Urothelium cell line (cell line): ENCODE measurements around the gene TBC1D20.

Source experiments
- DNase-seq: peaks from one replicate; pipeline ENCODE4 v3.0.0; 2011; ENCODE audit warnings: low spot score, mixed read lengths
- FAIRE-seq: peaks from 2 replicates; lab custom pipeline; 2011; peaks lifted over from hg19 to GRCh38; lab: Jason Lieb, UNC

The TBC1D20 gene

DNA sequence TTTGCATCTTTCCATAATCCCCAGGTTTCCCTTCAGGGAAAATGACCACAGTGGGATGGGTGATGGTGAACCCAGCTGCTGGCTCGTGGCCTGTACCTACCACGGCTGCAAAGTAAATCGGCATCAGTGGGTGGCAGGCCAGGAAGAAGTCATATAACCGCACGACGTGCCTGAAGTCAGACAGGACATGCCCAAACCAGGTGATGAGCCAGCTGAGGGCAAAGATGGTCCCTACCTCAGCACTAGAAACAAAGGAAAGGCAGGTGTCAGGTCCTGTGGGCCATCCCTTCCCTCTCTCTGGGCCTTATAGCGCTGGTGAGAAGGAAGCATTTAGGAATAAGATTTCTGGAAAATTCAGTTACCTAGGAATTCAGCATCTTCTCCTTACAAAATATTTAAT is 22.2 kb downstream of the TBC1D20 start:
- FAIRE-seq, result no peak
- no peak for DNase-seq

DNA sequence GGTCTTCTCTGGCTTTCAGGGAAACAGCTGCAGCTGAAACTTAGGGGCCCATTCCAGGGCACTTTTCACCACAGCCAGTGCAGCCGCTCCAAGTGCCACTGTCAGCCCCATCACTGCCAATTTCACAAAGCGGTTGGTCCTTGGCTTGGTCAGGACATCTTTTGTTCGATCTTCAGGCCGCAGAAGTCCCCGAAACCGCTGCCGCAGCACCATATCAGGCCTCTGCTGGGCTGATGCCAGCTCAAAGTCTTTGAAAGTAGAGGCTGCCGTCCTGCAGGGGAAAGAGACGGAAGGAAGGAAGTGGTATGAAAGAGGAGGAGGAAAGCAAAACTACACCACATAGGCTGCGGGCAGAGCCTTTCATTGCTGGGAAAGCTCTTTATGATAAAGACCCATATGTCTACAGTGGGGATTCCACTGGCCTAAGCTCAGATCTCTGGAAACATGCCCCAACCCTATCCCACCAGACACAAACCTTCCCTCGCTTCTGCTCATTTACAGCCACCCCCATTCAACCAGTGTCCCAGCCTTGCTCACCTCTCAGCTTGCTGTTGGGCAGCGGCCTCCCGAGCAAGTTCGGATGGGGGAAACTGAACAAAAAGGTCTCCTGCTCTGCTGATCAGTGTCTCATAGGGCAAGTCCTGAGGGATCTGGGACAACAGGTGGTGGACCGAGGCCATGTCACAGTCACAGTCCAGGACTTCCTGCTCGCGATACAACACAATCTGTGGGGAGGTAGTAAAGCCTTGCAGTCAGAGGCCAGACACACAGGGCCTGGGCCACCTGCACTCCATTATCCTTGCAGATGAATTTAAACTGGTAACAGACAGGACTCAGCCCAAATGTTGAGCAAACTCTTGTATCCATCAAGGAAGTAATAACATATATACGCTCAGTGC is 23.5 kb downstream of the TBC1D20 start:
- DNase-seq, result no peak
- FAIRE-seq, result no peak

DNA sequence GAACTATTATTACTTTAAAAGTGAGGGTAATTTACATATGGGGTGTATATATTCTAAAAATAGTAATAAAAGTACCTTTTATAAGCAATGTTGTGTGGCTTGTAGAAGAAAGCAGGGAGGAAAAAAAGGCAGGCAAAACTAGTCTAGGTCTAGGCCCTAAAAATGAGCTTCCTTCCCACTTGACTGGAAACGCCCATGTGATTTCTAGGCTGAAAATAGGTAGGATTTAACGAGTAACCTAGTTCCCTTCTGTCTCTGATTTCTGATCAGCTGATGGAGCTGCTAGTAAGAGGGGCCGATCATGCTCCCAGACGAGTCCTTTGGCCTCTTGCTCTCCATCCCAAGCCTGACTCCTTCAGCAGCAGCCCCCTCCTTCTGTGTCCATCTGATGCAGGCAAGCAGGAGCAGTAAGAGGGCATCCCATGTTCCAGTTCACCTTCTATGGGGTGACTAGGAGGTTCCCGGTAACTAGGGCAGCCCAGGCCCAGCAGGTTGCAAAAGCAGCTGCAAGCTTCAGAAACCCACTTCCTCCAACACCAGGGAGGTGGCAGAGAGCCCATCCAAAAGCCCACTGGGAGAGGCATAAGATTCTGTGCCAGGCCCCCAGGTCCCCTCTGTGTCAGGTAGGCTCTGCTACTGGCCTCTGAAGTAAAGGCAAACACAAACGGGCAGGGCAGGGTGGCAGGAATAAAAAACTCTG is 24.4 kb downstream of the TBC1D20 start:
- FAIRE-seq (no peak), DNase-seq (no peak)

DNA sequence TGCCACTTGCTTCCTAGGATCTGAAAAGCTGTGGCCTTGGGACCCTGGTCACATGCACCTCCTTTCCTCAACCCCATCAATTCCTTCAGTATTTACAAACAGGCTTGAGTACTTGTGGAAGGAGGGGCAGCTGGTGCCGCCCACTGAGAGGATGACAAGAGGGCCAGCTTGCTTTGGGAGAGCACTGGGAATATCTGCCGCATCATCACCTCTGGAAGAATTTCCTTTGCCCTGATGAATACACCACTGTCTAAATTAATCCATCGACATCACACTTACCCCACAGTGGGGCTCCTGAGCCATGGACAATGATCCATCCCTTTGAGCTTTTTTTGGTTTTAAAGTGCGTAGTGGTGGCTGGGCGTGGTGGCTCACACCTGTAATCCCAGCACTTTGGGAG is 25.9 kb downstream of the TBC1D20 start:
- FAIRE-seq (no peak), DNase-seq (no peak)

DNA sequence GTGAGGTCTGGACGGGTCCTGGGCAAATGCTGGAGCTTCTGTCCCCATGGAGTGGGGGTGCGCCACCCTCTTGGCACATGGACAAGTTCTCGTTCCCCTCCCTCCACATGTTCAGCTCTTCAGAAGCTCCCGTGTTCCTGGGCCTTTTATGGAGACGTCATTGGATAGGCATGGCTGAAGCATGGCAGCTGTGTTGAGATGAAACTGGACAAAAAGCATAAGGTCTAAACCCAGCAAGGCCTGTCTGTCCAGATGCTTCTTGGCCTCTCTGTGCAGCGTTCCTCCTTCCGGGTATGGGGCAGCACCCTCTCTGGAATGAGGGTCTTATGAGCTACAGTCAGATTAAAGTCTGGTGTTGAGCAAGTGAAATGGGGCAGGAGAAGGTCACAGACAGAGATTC is 26.8 kb downstream of the TBC1D20 start:
- FAIRE-seq, result no peak

DNA sequence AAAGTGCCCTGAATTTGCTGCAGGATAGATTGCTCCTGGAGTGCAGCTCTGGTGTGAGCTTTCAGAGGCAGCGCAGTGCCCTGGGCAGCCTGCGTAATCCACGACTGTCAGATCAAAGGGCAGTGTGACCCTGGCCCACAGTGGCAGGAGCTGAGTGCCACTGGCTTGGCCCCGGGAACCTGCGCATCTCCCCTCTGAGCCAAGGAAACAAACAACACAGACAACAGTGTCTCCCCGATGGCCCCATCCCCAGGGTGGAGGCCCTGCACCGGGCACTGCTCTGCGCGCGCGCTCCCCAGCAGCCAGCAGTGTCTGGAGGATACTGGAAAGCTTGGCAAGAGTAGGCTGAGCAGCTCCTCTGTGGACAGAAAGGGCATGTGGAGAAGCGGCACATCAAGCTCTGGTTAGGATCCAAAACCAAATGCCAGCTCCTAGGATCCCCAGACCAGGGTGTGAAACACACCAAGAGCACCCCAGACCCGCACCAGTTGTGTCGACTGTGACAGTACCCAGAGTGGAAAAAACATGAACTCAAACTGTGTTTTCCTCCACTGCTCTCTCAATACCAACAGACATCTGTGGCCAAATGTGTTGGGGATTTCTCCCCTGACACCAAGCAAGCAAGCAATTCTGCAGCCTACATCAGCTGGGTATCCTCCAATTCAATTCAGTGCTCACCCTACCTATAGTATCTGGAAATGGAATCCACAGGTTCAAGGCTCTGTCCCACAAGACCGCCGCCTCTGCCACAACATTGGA is 27.5 kb downstream of the TBC1D20 start:
- DNase-seq (no peak), FAIRE-seq (no peak)

More for the DNA sequence above, 26.8 kb downstream of the TBC1D20 start:
- no peak for DNase-seq

DNA sequence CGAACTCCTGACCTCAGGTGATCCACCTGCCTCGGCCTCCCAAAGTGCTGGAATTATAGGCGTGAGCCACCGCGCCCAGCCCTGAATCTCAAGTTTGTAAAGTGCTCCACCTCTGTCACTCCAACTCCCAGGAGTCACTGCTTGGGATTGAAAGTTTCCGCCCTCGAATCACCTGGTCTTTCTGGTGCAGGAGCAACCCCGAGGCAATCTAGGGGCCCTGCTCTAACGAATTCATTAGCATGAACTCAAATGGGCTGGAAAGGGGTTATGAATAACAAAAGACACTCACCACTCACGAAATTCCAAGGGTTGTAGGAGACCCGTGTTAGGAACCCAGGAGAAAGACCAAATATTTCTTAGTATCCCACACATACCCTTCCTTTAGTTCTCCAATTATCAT is 28.1 kb downstream of the TBC1D20 start:
- FAIRE-seq (no peak), DNase-seq (no peak)

DNA sequence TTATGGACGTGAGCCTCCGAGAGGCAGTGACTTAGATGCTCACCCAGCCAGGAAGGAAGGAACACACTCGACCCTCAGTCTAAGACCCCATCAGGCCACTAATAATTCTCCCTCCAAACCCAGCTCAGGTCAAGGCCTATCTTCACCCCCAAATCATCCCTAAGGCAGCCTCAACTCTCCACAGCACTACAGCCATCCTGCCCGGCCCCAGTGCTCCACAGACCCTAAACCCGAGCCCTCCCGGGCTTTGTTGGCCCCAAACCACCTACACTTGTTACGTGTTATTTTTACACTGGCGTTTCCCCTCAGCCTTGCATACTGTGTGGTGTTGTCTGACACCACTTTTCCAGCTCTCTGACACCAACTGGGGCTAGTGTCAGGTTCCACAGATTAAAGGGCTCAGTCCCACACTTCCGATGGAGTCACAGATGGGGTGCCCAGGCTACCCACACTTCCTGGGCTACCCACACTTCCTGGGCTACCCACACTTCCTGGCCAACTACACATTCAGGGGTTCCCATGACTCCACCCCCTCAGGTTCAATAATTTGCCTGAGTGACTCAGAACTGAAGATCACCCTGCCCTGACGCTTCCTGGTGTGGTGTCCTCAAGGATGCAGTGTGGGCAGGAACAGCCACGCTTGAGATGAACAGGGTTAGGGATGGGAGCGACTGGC is 28.9 kb downstream of the TBC1D20 start:
- DNase-seq (no peak), FAIRE-seq (no peak)

DNA sequence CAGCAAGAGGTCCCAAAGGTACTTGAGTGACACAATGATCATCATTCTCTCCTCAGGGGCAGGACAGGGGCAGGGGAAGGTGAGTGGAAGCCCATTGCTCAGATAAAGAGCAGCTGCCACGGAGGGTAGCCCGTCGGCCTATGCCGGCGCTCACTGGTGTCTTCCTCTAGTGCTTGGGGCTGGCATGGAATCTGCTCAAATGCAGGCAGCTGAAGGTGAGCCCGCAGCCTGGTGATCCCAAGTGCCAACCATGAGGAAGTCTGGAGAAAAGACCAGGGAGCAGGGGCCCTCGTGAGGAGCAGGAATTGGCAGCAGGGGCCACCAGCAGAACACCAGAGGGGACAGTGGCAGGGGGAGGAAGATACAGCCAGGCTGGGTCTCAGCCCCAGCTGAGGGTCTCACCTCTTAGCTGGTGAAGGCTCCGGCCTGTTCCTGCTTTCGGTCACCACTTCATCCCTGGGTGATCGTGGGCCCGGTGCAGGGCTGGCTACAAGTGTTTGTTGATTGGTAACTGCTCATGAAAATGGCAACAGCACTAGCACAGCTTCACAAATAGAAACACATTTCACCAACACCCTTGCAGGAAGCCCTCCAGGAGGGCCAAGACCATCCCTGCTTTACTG is 29.5 kb downstream of the TBC1D20 start:
- no peak for DNase-seq
- no peak for FAIRE-seq

DNA sequence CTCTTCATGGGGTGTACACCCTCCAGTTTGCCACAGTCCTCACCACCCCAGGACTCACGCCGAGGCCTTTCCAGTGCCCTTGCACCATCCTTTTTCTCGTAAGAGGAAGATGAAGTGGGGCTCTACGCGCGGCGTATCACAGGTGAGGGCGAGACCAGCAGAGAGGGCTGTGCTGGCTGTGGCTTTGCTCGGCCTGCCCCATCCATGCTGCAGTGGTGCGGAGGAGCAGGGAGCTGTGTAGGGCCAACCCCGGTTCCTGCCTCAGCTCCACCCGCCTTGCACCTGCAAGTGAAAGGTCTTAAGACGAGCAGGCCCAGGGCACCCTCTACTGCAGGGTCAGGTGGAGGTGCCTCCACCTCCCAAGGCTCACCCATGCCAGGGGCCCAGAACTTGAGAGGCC is 30.1 kb downstream of the TBC1D20 start:
- no peak for DNase-seq
- no peak for FAIRE-seq

DNA sequence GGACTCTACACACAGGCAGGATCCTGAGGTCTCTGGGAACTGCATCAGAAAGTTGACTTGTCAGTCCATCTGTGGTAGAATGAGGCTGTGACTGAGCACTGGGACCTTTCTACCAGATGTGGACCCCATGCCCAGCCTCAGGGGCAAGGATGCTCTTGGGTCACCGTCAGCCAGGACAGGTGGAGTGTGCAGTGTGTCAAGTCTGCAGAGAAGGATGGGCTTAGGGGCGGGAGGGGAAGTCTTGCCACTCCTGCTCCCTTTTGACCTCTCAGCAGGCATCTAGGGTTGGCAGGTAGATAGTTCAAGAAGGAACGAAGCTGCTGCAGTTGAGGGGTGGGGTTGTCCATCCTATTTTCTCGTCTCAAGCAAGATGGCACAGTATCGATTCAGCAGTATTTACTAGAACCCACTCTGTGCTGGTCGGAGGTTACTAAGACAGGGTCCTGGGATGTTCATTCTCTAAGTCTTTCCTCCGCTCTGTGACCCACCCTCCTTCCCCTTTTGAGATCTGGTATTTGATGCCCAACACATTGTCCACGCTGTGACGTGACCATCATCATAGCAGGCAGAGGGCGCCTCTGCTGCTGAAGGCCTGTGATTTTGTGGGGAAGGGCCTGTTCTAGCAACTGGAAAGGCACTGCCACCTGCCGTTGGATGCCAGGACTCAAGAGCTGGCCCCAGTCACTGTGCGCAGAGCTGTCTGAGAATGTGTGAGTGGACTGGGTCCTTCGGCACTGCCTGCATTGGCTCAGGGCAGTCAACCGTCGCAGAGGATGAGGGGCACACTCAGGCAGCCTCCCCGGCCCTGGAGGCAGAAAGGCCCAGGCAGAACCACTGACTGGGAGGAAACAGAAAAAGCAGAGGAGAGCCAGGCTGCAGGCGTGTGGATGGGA is 31.1 kb downstream of the TBC1D20 start:
- FAIRE-seq (peak; percentile 85), DNase-seq (peak; percentile 68)

DNA sequence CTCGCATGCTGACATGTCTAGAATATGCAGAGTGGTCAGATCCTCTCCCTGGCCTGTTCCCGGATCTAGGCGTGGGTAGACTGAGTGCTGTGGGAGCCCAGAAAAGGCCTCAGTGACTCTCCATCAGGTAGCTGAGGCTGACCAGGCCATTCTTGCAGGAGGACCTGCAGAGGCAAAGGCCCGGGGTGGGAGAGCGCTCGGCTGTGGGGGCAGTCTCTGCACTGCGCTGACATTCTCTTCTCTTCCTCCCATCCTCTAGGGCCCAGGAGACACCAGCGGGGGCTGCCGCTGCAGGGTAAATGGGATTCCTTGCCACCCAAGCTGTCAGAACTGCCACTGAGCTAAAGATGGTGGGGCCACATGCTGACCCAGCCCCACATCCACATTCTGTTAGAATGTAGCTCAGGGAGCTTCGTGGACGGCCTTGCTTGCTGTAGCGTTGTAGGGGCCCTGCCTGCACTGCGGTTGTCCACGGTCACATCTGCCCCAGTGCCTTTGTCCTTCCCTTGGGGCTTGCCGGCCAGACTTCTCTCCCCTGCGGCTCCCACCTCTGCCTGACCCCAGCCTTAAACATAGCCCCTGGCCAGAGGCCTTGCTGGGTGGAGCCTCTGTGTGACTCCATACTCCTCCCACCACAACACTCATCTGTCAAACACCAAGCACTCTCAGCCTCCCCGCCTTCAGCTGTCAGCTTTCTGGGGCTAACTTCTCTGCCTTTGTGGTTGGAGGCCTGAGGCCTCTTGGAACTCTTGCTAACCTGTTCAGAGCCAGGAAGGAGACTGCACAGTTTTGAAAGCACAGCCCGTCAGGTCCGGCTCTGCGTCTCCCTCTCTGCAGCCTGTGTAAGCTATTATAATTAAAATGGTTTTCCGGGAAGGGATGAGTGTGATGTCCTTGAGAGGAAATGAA is 32.0 kb downstream of the TBC1D20 start:
- DNase-seq, result no peak
- no peak for FAIRE-seq

DNA sequence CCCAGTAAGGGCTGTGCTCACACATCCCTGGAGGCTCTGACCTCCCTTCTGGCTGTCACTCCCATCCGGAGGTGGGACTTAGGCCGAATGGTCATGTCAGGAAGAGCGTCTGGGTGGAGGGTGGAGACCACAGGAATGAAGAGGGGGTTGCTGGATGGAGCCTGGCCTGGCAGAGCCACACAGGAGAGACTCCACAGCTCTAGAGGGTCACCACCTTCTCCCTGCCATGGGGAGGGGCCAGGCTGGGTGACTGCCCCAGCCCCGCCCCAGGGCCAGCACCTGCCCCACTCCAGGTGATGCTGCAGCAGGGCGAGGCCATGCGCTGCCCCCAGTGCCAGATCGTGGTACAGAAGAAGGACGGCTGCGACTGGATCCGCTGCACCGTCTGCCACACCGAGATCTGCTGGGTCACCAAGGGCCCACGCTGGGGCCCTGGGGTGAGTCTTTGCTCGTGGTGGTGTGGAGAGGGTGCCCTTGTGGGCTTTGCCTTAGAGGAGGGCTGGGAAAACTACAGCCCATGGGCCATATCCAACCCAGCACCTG is 33.6 kb downstream of the TBC1D20 start:
- DNase-seq (no peak), FAIRE-seq (no peak)

DNA sequence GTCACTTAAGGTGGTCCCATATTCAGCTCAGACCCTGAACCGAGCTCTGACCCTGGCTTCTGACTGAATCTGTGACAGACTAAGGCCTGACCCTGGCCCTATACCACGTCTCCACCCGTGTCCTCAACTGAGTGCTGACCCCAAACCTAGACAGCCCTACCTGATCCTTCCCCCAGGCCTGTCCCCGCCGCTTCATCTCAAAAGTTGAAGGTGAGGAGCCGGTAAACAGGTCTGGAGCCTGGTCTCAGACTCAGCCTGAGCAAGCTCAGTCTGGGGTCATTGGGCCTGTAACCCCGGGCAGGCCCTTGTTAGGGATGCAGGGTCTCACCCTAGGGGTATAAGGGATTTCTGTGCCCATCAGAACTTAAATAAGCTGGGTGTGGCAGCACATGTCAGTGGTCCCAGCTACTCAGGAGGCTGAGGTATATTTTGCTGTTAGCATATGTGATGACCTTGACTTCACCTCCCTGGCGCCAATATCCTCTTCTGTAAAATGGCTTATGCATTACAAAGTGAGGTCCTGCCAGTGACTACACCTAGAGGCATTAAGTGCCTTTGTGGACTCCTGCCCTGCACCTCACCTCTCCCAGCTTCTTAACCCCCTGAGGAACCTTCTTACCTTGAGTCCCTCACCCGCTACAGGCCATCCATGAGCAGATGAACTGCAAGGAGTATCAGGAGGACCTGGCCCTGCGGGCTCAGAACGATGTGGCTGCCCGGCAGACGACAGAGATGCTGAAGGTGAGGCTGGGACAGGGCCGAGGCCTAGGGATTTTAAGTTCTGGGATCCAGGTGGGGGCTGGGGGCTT is 34.3 kb downstream of the TBC1D20 start:
- DNase-seq (no peak), FAIRE-seq (no peak)

DNA sequence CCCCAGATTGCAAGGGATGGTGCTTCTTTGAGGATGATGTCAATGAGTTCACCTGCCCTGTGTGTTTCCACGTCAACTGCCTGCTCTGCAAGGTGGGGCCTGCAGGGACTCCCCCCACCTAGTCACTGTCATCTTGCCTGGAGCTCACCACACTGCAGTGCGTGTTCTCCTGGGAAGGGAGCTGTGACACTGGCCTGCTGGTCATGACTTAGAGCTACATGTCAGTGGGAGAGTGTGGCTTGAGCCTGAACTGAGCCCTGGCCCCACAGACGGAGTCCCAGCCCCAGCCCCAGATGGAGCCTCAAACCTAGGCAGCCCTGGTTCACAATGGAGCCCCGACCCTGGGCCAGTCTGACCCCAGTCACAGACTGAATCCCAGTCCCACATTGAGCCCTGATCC is 34.9 kb downstream of the TBC1D20 start:
- DNase-seq (no peak), FAIRE-seq (no peak)

DNA sequence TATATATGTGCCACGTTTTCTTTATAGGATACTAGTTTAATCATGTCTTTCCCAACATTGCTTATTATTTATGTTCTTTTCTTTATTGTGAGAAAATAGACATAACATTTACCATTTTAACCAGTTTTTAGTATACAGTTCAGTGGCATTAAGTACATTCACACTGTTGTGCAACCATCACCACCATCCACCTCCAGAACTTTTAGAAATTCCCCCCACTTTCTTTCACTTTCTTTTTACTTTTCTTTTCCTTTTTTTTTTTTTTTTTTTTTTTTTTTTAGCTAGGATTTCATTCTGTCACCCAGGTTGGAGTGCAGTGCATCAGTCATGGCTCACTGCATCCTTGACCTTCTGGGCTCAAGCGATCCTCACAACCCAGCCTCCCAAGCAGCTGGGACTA is 35.8 kb downstream of the TBC1D20 start:
- FAIRE-seq (no peak), DNase-seq (no peak)

DNA sequence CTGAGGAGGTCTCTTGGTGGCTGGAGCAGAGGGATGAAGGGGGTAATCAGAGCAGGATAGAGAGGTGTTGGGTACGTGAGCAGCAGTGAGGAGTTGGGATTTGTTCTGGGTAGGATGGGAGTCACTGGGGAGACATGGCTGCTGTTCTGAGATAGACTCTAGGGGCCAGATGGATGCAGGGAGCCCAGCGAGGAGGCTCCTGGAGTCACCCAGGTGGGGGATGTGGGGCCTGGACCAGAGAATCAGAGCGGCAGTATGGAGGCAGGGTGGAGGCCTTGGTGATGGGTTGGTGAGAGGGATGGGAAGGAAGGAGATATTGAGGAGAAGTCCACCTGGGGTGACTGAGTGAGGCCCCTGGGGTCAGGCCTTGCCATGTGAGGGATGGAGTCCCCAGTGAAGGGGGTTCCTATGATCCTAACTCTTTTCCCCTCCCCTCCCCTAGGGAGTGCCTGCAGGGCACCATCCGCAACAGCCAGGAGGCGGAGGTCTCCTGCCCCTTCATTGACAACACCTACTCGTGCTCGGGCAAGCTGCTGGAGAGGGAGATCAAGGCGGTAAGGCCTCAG is 40.6 kb downstream of the TBC1D20 start:
- FAIRE-seq (no peak), DNase-seq (no peak)
